ENCODE results near the gene NR3C2. TPM values are rescaled to one million over a fixed set of nuclear protein-coding genes. Genes with fewer than 3 reads are reported as not detected.

Gene NR3C2
- total RNA-seq, 1 experiment from 2014 or later = 2.8 TPM

- DNase-seq (no peak), ATAC-seq (no peak)
- H3K27me3 ChIP-seq (ENCODE audit: low read length) = no peaks in the 10 kb centered on the region
- H3K79me2 ChIP-seq (ENCODE audit: low read length) = no peaks in the 10 kb centered on the region
- peaks cover 6% of the 10 kb centered on the region; the same call in 1 of the 2 replicates for H3K4me1 ChIP-seq (ENCODE audit: insufficient read depth, low read length)
- no peak overlapping the region for H3K4me3 ChIP-seq (ENCODE audit: low read length)
- no peaks in the 10 kb centered on the region for H4K20me1 ChIP-seq (ENCODE audit: low read length)
- no peak overlapping the region for H3K27ac ChIP-seq (ENCODE audit: low read length)
- POLR2A ChIA-PET (ENCODE audit: unreplicated experiment) = no interaction called here
- BruUV-seq (replicated peaks) = no TSS peak
- no peak overlapping the region for H3K4me2 ChIP-seq (ENCODE audit: low read length)
- intact Hi-C loops (cut with micrococcal nuclease) = no loop called here
- TF ChIP-seq, protein P1, sequence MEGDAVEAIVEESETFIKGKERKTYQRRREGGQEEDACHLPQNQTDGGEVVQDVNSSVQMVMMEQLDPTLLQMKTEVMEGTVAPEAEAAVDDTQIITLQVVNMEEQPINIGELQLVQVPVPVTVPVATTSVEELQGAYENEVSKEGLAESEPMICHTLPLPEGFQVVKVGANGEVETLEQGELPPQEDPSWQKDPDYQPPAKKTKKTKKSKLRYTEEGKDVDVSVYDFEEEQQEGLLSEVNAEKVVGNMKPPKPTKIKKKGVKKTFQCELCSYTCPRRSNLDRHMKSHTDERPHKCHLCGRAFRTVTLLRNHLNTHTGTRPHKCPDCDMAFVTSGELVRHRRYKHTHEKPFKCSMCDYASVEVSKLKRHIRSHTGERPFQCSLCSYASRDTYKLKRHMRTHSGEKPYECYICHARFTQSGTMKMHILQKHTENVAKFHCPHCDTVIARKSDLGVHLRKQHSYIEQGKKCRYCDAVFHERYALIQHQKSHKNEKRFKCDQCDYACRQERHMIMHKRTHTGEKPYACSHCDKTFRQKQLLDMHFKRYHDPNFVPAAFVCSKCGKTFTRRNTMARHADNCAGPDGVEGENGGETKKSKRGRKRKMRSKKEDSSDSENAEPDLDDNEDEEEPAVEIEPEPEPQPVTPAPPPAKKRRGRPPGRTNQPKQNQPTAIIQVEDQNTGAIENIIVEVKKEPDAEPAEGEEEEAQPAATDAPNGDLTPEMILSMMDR (conservative IDR thresholded peaks at IDR 0.05; ENCODE audit: low read depth, low read length) = no peak
- TF ChIP-seq EZH2phosphoT487 (IDR thresholded peaks at IDR 0.05; ENCODE audit: borderline replicate concordance, low read length) = no peak
- TF ChIP-seq EZH2 (IDR thresholded peaks at IDR 0.05; ENCODE audit: low read length, unreplicated experiment) = no peak
- H3K36me3 ChIP-seq (ENCODE audit: low read depth, low read length) = no peaks in the 10 kb centered on the region
- CTCF ChIA-PET = no interaction called here
- no peak overlapping the region for H2AFZ ChIP-seq (ENCODE audit: low read length)
- no peaks in the 10 kb centered on the region for H3K9me2 ChIP-seq (replicated peaks; ENCODE audit: low read length)
- H3K9ac ChIP-seq (ENCODE audit: low read length) = no peak overlapping the region
- no peaks in the 10 kb centered on the region for H3K9me3 ChIP-seq (ENCODE audit: low read length)
- H3F3A ChIP-seq (ENCODE audit: low read length, unreplicated experiment) = no peaks in the 10 kb centered on the region
These were observed 188.4 kb downstream of the NR3C2 start for GRCh38 chr4:148253768-148254167.

- Histone ChIP-seq H3F3A (ENCODE audit: low read length, unreplicated experiment) (no peaks in the 10 kb centered on the region), H3K27me3 (ENCODE audit: low read length) (no peaks in the 10 kb centered on the region), H3K9me3 (ENCODE audit: low read length) (no peaks in the 10 kb centered on the region), H3K9me2 (replicated peaks; ENCODE audit: low read length) (no peaks in the 10 kb centered on the region), H2AFZ (ENCODE audit: low read length) (no peak overlapping the region), H3K9ac (ENCODE audit: low read length) (no peak overlapping the region), H3K27ac (ENCODE audit: low read length) (no peak overlapping the region), H3K4me3 (ENCODE audit: low read length) (no peak overlapping the region), H3K36me3 (ENCODE audit: low read depth, low read length) (no peaks in the 10 kb centered on the region), H3K79me2 (ENCODE audit: low read length) (no peaks in the 10 kb centered on the region), H3K4me2 (ENCODE audit: low read length) (no peak overlapping the region), H3K4me1 (ENCODE audit: insufficient read depth, low read length) (no peaks in the 10 kb centered on the region), H4K20me1 (ENCODE audit: low read length) (no peaks in the 10 kb centered on the region)
- DNase-seq (no peak), ATAC-seq (peak; percentile 15; the same call in 1 of the 2 replicates)
- CTCF ChIA-PET = no interaction called here
- TF ChIP-seq EZH2phosphoT487 (IDR thresholded peaks at IDR 0.05; ENCODE audit: borderline replicate concordance, low read length) = no peak
- TF ChIP-seq, protein P1 (conservative IDR thresholded peaks at IDR 0.05; ENCODE audit: low read depth, low read length) = no peak
- no peak for TF ChIP-seq EZH2 (IDR thresholded peaks at IDR 0.05; ENCODE audit: low read length, unreplicated experiment)
- BruUV-seq (replicated peaks) = no TSS peak
- intact Hi-C loops (cut with micrococcal nuclease) = no loop called here
- POLR2A ChIA-PET (ENCODE audit: unreplicated experiment) = no interaction called here
These were observed 193.4 kb downstream of the NR3C2 start for GRCh38 chr4:148248824-148249223.

GRCh38 chr4:148245015-148245414 lies 197.2 kb downstream of the NR3C2 start:
- no peaks in the 10 kb centered on the region for H3K9me2 ChIP-seq (replicated peaks; ENCODE audit: low read length)
- H3F3A ChIP-seq (ENCODE audit: low read length, unreplicated experiment) = no peaks in the 10 kb centered on the region
- no TSS peak for BruUV-seq (replicated peaks)
- H3K4me2 ChIP-seq (ENCODE audit: low read length) = no peak overlapping the region
- no peaks in the 10 kb centered on the region for H3K9me3 ChIP-seq (ENCODE audit: low read length)
- no peak overlapping the region for H3K27ac ChIP-seq (ENCODE audit: low read length)
- ChIA-PET POLR2A (ENCODE audit: unreplicated experiment) (no interaction called here), CTCF (no interaction called here)
- no peaks in the 10 kb centered on the region for H3K4me1 ChIP-seq (ENCODE audit: insufficient read depth, low read length)
- no peak overlapping the region for H3K4me3 ChIP-seq (ENCODE audit: low read length)
- H3K79me2 ChIP-seq (ENCODE audit: low read length) = no peaks in the 10 kb centered on the region
- intact Hi-C loops (cut with micrococcal nuclease) = no loop called here
- no peak for ATAC-seq
- no peak for DNase-seq
- TF ChIP-seq EZH2phosphoT487 (IDR thresholded peaks at IDR 0.05; ENCODE audit: borderline replicate concordance, low read length) = no peak
- TF ChIP-seq, protein P1 (conservative IDR thresholded peaks at IDR 0.05; ENCODE audit: low read depth, low read length) = no peak
- no peak for TF ChIP-seq EZH2 (IDR thresholded peaks at IDR 0.05; ENCODE audit: low read length, unreplicated experiment)
- H4K20me1 ChIP-seq (ENCODE audit: low read length) = no peaks in the 10 kb centered on the region
- no peaks in the 10 kb centered on the region for H3K27me3 ChIP-seq (ENCODE audit: low read length)
- H2AFZ ChIP-seq (ENCODE audit: low read length) = no peak overlapping the region
- H3K36me3 ChIP-seq (ENCODE audit: low read depth, low read length) = no peaks in the 10 kb centered on the region
- no peak overlapping the region for H3K9ac ChIP-seq (ENCODE audit: low read length)
